Embryonic facial prominence (tissue), 1 donor: ENCODE data around the gene LDLRAD3.

ENCODE experiments used
- DNase-seq: peaks from one replicate; pipeline ENCODE4 v3.0.0-alpha.2; 2016; ENCODE audit errors: extremely low spot score

The LDLRAD3 gene

GRCh38 chr11:36270701-36271100 lies 326.8 kb downstream of the LDLRAD3 start:
- DNase-seq = no peak

- no peak for DNase-seq
Observed at GRCh38 chr11:36271794-36272407, 328.0 kb downstream of the LDLRAD3 start.

- no peak for DNase-seq
Observed at GRCh38 chr11:36273110-36273509, 329.2 kb downstream of the LDLRAD3 start.

GRCh38 chr11:36274414-36274813 lies 330.6 kb downstream of the LDLRAD3 start:
- DNase-seq = no peak

- no peak for DNase-seq
Observed at GRCh38 chr11:36278531-36279282, 334.8 kb downstream of the LDLRAD3 start.

- no peak for DNase-seq
Observed at GRCh38 chr11:36280531-36280930, 336.7 kb downstream of the LDLRAD3 start.
